ENCODE results near the gene RGMB. TPM values are rescaled to one million over a fixed set of nuclear protein-coding genes. Genes with fewer than 3 reads are reported as not detected.

The RGMB gene
- polyA plus RNA-seq, 1 donor from 2014 or later, result 58.4 TPM

GRCh38 chr5:98753507-98753906 lies 20.0 kb upstream of the RGMB start:
- Histone ChIP-seq H3K9me2 (ENCODE audit: insufficient read depth, low read length) (no peaks in the 10 kb centered on the region), H3K79me2 (replicated peaks; ENCODE audit: insufficient read depth, low read length) (no peaks in the 10 kb centered on the region), H3K36me3 (ENCODE audit: insufficient read depth, low read length) (no peaks in the 10 kb centered on the region), H3K9ac (ENCODE audit: low read length) (no peak overlapping the region), H3K27me3 (ENCODE audit: insufficient read depth, low read depth, low read length) (no peaks in the 10 kb centered on the region), H3F3A (ENCODE audit: insufficient read depth, low read length, poor library complexity, severe bottlenecking) (no peaks in the 10 kb centered on the region), H4K20me1 (ENCODE audit: insufficient read depth) (no peaks in the 10 kb centered on the region), H3K27ac (ENCODE audit: low read length) (no peak overlapping the region), H2AFZ (ENCODE audit: low read depth, low read length) (no peak overlapping the region), H3K4me3 (ENCODE audit: low read length) (no peak overlapping the region), H3K9me3 (ENCODE audit: low read length) (no peaks in the 10 kb centered on the region), H3K4me2 (ENCODE audit: low read length) (no peak overlapping the region)
- TF ChIP-seq EZH2 (IDR thresholded peaks at IDR 0.05; ENCODE audit: borderline replicate concordance, insufficient read depth, low read length, poor library complexity, severe bottlenecking), result no peak
- no peak for TF ChIP-seq MXI1 (conservative IDR thresholded peaks at IDR 0.05; ENCODE audit: poor library complexity, severe bottlenecking)
- no peak for TF ChIP-seq CTCF (IDR thresholded peaks at IDR 0.05; ENCODE audit: poor library complexity, severe bottlenecking)
- TF ChIP-seq TAF1 (IDR thresholded peaks at IDR 0.05; ENCODE audit: low read depth), result no peak
- no peak for TF ChIP-seq REST (IDR thresholded peaks at IDR 0.05; ENCODE audit: borderline replicate concordance)
- no peak for TF ChIP-seq SMC3 (conservative IDR thresholded peaks at IDR 0.05; ENCODE audit: poor library complexity)
- TF ChIP-seq EP300 (conservative IDR thresholded peaks at IDR 0.05; ENCODE audit: poor library complexity, severe bottlenecking), result no peak
- TF ChIP-seq POLR2AphosphoS5 (IDR thresholded peaks at IDR 0.05), result no peak

DNA sequence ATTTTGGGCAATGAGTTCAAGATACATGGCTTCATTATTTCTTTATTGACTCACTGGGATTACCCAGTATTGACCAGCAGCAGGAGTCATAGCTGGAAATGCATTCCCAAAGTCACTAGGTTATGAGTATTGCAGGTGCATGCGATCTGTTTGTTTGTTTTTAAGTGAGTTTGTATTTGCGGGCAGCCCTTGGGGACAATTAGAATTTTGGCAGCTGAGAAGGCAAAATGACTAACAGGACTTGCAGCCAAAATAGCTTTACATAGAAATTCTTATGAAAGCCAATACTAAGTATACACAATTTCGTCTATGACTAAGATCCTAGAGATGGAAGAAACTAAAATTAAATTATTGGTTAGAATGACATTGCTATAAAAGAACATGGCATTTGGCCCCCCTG lies 18.1 kb upstream of the RGMB start:
- no peaks in the 10 kb centered on the region for H3F3A ChIP-seq (ENCODE audit: insufficient read depth, low read length, poor library complexity, severe bottlenecking)
- no peaks in the 10 kb centered on the region for H4K20me1 ChIP-seq (ENCODE audit: insufficient read depth)
- H3K9ac ChIP-seq (ENCODE audit: low read length), result no peak overlapping the region
- H3K4me3 ChIP-seq (ENCODE audit: low read length), result no peak overlapping the region
- H3K79me2 ChIP-seq (replicated peaks; ENCODE audit: insufficient read depth, low read length), result no peaks in the 10 kb centered on the region
- H3K36me3 ChIP-seq (ENCODE audit: insufficient read depth, low read length), result no peaks in the 10 kb centered on the region
- no peaks in the 10 kb centered on the region for H3K9me2 ChIP-seq (ENCODE audit: insufficient read depth, low read length)
- no peak overlapping the region for H3K27ac ChIP-seq (ENCODE audit: low read length)
- H3K9me3 ChIP-seq (ENCODE audit: low read length), result no peaks in the 10 kb centered on the region
- TF ChIP-seq EP300 (conservative IDR thresholded peaks at IDR 0.05; ENCODE audit: poor library complexity, severe bottlenecking), result no peak
- no peak for TF ChIP-seq MXI1 (conservative IDR thresholded peaks at IDR 0.05; ENCODE audit: poor library complexity, severe bottlenecking)
- TF ChIP-seq POLR2AphosphoS5 (IDR thresholded peaks at IDR 0.05), result no peak
- TF ChIP-seq SMC3 (conservative IDR thresholded peaks at IDR 0.05; ENCODE audit: poor library complexity), result no peak
- no peak for TF ChIP-seq REST (IDR thresholded peaks at IDR 0.05; ENCODE audit: borderline replicate concordance)
- no peak for TF ChIP-seq CTCF (IDR thresholded peaks at IDR 0.05; ENCODE audit: poor library complexity, severe bottlenecking)
- TF ChIP-seq EZH2 (IDR thresholded peaks at IDR 0.05; ENCODE audit: borderline replicate concordance, insufficient read depth, low read length, poor library complexity, severe bottlenecking), result no peak
- TF ChIP-seq RAD21 (conservative IDR thresholded peaks at IDR 0.05), result no peak
- no peak for TF ChIP-seq TAF1 (IDR thresholded peaks at IDR 0.05; ENCODE audit: low read depth)
- H2AFZ ChIP-seq (ENCODE audit: low read depth, low read length), result no peak overlapping the region
- H3K4me2 ChIP-seq (ENCODE audit: low read length), result no peak overlapping the region
- H3K27me3 ChIP-seq (ENCODE audit: insufficient read depth, low read depth, low read length), result no peaks in the 10 kb centered on the region
